HepG2 (cell line): Measurements from ENCODE around the gene SLC36A3. TPM values are rescaled to one million over a fixed set of nuclear protein-coding genes. Genes with fewer than 3 reads are reported as not detected.

Experiments used
- ATAC-seq: fragments of 200-7000 bp; cut with Tn5 transposase; 3 replicates; pipeline ENCODE4 v1.9.1; 2020; ENCODE audit warnings: mild to moderate bottlenecking, moderate library complexity
- BruUV-seq: library from RNA; stranded (reverse); fragments of 400-500 nt; replicated peaks from 2 replicates; lab custom pipeline; 2021; lab: Mats Ljungman, UMichigan
- CTCF ChIA-PET: fragments of 300-600 bp; formaldehyde crosslinking; extraction: SDS; loops from one replicate; lab custom pipeline; 2021; ENCODE audit warnings: low total read pairs, inconsistent platforms, low intra/inter-chr PET ratio; lab: Yijun Ruan, JAX
- POLR2A ChIA-PET: fragments of 350-600 bp; sonication (Branson Sonifier 250); formaldehyde crosslinking; loops from one replicate; lab custom pipeline; 2020; ENCODE audit warnings: antibody characterized with exemption, inconsistent platforms; lab: Yijun Ruan, JAX
- DNase-seq: peaks from one replicate; pipeline ENCODE4 v3.0.0-alpha.2; 2015; ENCODE audit warnings: low spot score
- FAIRE-seq: peaks from 3 replicates; lab custom pipeline; 2011; peaks lifted over from hg19 to GRCh38; lab: Jason Lieb, UNC
- H2AFZ ChIP-seq: one replicate; pipeline ENCODE4 v1.6.1; 2011; ENCODE audit warnings: low read length, inconsistent platforms
- H3K27ac ChIP-seq: fragments of 300-600 bp; 3 replicates; pipeline ENCODE4 v1.8.0; 2011; ENCODE audit warnings: mixed run types, mild to moderate bottlenecking, mixed read lengths, low read length, inconsistent platforms; ENCODE audit not compliant: insufficient read depth; ENCODE audit errors: extremely low read length
- H3K27me3 ChIP-seq, 2 experiments: fragments of 200-600 bp in 1 of 2; 2 replicates in 1 of 2; 3 replicates in 1 of 2; pipeline versions ENCODE4 v1.6.0 to v1.8.0; 2011; ENCODE audit warnings: low read length in 2 of 2, mild to moderate bottlenecking in 2 of 2, moderate library complexity in 2 of 2, inconsistent platforms in 1 of 2; ENCODE audit not compliant: insufficient read depth in 2 of 2, control insufficient read depth in 1 of 2
- H3K36me3 ChIP-seq, 2 experiments: fragments of 200-600 bp in 1 of 2; replicated peaks in 1 of 2; 2 replicates in 1 of 2; 3 replicates in 1 of 2; pipeline versions ENCODE4 v1.5.1 to v1.8.0; 2011; ENCODE audit warnings: low read length in 2 of 2, inconsistent platforms in 1 of 2; ENCODE audit not compliant: insufficient read depth in 2 of 2, control insufficient read depth in 1 of 2
- H3K4me1 ChIP-seq: 2 replicates; pipeline ENCODE4 v1.5.1; 2012; ENCODE audit warnings: low read length, inconsistent platforms; ENCODE audit not compliant: insufficient read depth
- H3K4me2 ChIP-seq: 2 replicates; pipeline ENCODE4 v1.6.0; 2011; ENCODE audit warnings: low read depth, low read length, inconsistent platforms
- H3K4me3 ChIP-seq, 3 experiments: fragments of 200-600 bp in 1 of 3; sonication (generic), shearing (Covaris generic) in 1 of 3; replicated peaks in 1 of 3; 2 replicates each; pipeline ENCODE4 v1.5.1; 2011 to 2016; ENCODE audit warnings: low read length in 3 of 3, inconsistent platforms in 2 of 3, low read depth in 2 of 3, mild to moderate bottlenecking in 2 of 3, control low read depth in 1 of 3, mixed read lengths in 1 of 3; ENCODE audit not compliant: insufficient read depth in 1 of 3
- H3K79me2 ChIP-seq: one replicate; pipeline ENCODE4 v1.6.1; 2011; ENCODE audit warnings: low read length, inconsistent platforms; ENCODE audit not compliant: insufficient read depth
- H3K9ac ChIP-seq: 2 replicates; pipeline ENCODE4 v1.6.0; 2011; ENCODE audit warnings: mild to moderate bottlenecking, low read depth, low read length, inconsistent platforms; ENCODE audit not compliant: insufficient read depth
- H3K9me3 ChIP-seq: 2 replicates; pipeline ENCODE4 v1.5.1; 2012; ENCODE audit warnings: mild to moderate bottlenecking, low read length
- H4K20me1 ChIP-seq: 2 replicates; pipeline ENCODE4 v1.6.0; 2011; ENCODE audit warnings: inconsistent platforms, mild to moderate bottlenecking, low read length, moderate library complexity; ENCODE audit not compliant: insufficient read depth
- ARNTL ChIP-seq: sonication (generic); formaldehyde crosslinking; IDR thresholded peaks from 2 replicates; pipeline ENCODE4 v1.4.0; 2020; ENCODE audit warnings: mild to moderate bottlenecking, missing genetic modification reagents
- EHMT2 ChIP-seq: fragments of 200-600 bp; sonication (generic); IDR thresholded peaks from 2 replicates; pipeline ENCODE4 v1.7.0; 2017; ENCODE audit warnings: antibody characterized with exemption, low read depth, low read length, borderline replicate concordance
- GFI1 ChIP-seq: sonication (generic); formaldehyde crosslinking; IDR thresholded peaks from 2 replicates; pipeline ENCODE4 v1.5.0; 2020; ENCODE audit warnings: missing genetic modification reagents, mild to moderate bottlenecking, borderline replicate concordance
- SRSF4 ChIP-seq: fragments of 200-400 bp; formaldehyde crosslinking; IDR thresholded peaks from one replicate; pipeline ENCODE4 v1.6.1; 2018; ENCODE audit warnings: mild to moderate bottlenecking, low read depth, low read length, moderate library complexity; ENCODE audit not compliant: poor library complexity, severe bottlenecking
- ZBTB42 ChIP-seq: sonication (generic); formaldehyde crosslinking; IDR thresholded peaks from 2 replicates; pipeline ENCODE4 v1.5.0; 2020; ENCODE audit warnings: mild to moderate bottlenecking, missing genetic modification reagents
- ZNF256 ChIP-seq: sonication (generic); formaldehyde crosslinking; conservative IDR thresholded peaks from 2 replicates; pipeline ENCODE4 v1.4.0; 2020; ENCODE audit warnings: missing genetic modification reagents
- WGBS: methylation state at CpG from one replicate; pipeline ENCODE4 v1.1.6; 2017; ENCODE audit warnings: low lambda C conversion rate; 5-methylcytosine and 5-hydroxymethylcytosine counted together
- in situ Hi-C: cut with HindIII; loops from 2 replicates; pipeline ENCODE4 v1.10.0; 2017; ENCODE audit warnings: low pct_unique_long_range_greater_than_20kb; ENCODE audit not compliant: extremely low pct_ligation_motif_present
- intact Hi-C: fragments of 100-400 bp; cut with micrococcal nuclease; formaldehyde crosslinking; loops from one replicate; pipeline ENCODE4 v1.10.0; 2022; ENCODE audit not compliant: unreplicated experiment
- polyA plus RNA-seq, 8 experiments: library from polyadenylated mRNA; depleted of rRNA in 3 of 8; stranded (reverse) in 7 of 8; unstranded in 1 of 8; fragments of >200 nt; fragmentation: Illumina TruSeq in 4 of 8; extraction: Trizol in 4 of 8; gene quantifications; 2 replicates each; pipeline versions ENCODE4 v1.2.1 to v1.2.3, GENCODE V29; 2011 to 2016; ENCODE audit warnings: low read depth in 4 of 8, missing spikeins in 1 of 8, mixed read lengths in 1 of 8; ENCODE audit not compliant: insufficient read depth in 1 of 8
- total RNA-seq, 5 experiments: library from RNA; depleted of rRNA; stranded (reverse); fragments of >200 nt; fragmentation: Illumina TruSeq; extraction: Trizol; gene quantifications; 2 replicates each; pipeline ENCODE4 v1.2.3, GENCODE V29; 2016; ENCODE audit warnings: low read depth in 1 of 5
- TF ChIP-seq, protein P1 (sequence below): sonication (generic); IDR thresholded peaks from 2 replicates; pipeline ENCODE4 v1.6.1; 2016; ENCODE audit warnings: low read depth, borderline replicate concordance
- TF ChIP-seq, protein P2 (sequence below): sonication (generic); formaldehyde crosslinking; IDR thresholded peaks from 2 replicates; pipeline ENCODE4 v1.8.1; 2023; ENCODE audit warnings: mild to moderate bottlenecking, missing genetic modification reagents, borderline replicate concordance
- TF ChIP-seq, protein P3 (sequence below): sonication (generic); formaldehyde crosslinking; IDR thresholded peaks from 2 replicates; pipeline ENCODE4 v1.5.1; 2020; ENCODE audit warnings: mild to moderate bottlenecking, moderate library complexity, missing genetic modification reagents
- TF ChIP-seq, protein P4 (sequence below): sonication (generic); formaldehyde crosslinking; IDR thresholded peaks from 2 replicates; pipeline ENCODE4 v1.5.0; 2020; ENCODE audit warnings: mild to moderate bottlenecking, missing genetic modification reagents, moderate library complexity
- TF ChIP-seq, protein P5 (sequence below): sonication (generic); formaldehyde crosslinking; IDR thresholded peaks from 2 replicates; pipeline ENCODE4 v1.9.0; 2021; ENCODE audit warnings: missing genetic modification reagents, borderline replicate concordance
- TF ChIP-seq, protein P6 (sequence below): sonication (generic); formaldehyde crosslinking; IDR thresholded peaks from 2 replicates; pipeline ENCODE4 v1.8.1; 2023; ENCODE audit warnings: mild to moderate bottlenecking, missing genetic modification reagents

SLC36A3 gene
- total and polyA plus RNA-seq, 2 of the 13 experiments (the other 11 are each of a cell fraction or from before 2014, with no cell fraction given) = not detected

DNA sequence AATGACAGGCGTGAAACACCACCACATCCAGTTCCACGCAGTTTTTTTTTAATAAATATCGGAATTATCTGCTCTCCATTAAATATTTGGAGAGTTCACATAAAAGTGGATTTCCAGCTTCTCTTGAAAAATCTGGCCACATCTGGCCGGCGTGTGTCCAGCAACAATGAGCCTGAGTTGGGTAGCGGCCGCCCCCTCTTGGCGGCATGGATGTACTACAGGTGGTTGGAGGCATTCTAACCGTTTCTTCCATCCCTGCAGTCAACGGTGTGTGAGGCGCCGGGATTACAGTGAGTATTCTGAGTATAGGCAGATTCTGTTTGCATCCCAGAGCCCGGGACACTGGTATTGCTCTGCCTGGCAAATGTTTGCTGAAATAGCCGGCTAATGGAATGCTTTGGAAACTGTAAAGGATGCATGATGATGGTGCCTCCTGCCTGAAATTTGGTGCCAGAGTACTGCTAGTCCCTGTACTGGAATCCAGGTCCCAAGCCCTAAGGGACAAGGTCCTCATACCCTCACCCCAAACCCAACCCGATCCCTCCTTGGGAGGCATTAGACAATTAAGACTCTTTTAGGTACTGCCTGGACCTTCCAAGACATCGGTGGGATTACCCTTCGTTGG is 64.2 kb downstream of the SLC36A3 start:
- Histone ChIP-seq H3K4me2 (peak overlapping the region; percentile 79), H3K27ac (no peak overlapping the region), H3K36me3 (no peaks in the 10 kb centered on the region), H4K20me1 (no peaks in the 10 kb centered on the region), H3K9ac (no peak overlapping the region), H2AFZ (no peak overlapping the region), H3K9me3 (no peaks in the 10 kb centered on the region), H3K27me3 (peaks cover 2 to 14% of the 10 kb centered on the region in 2 experiments; a peak in 2 of 5 replicates), H3K4me1 (peaks cover 47% of the 10 kb centered on the region), H3K79me2 (no peaks in the 10 kb centered on the region), H3K4me3 (peak overlapping the region; percentile 35 to 68 (median 37); a peak in 5 of 6 replicates)
- no TSS peak for BruUV-seq
- POLR2A ChIA-PET = interaction anchor here (1.1 to 1.8 kb wide), 4 partner anchors 12 to 113 kb away, joined by 4 to 8 read pairs (median 6); partner anchors contain the start of genes CCDC69 and GM2A
- WGBS = 15% methylated on average over 17 of the region's 17 CpGs
- in situ Hi-C loops (loop anchor here (10.0 kb wide), 1 partner anchor 115 kb away; no protein-coding TSS in a partner anchor), intact Hi-C loops (loop anchor here (1.0 kb wide), 2 partner anchors 75 to 113 kb away; no protein-coding TSS in a partner anchor)
- CTCF ChIA-PET = interaction anchor here (1.2 to 2.0 kb wide), 2 partner anchors 75 to 113 kb away, joined by 6 to 19 read pairs; no protein-coding TSS in a partner anchor
- FAIRE-seq = peak; percentile 60
- peak; percentile 63 for DNase-seq
- ATAC-seq = peak; percentile 69
- TF ChIP-seq, protein P1, sequence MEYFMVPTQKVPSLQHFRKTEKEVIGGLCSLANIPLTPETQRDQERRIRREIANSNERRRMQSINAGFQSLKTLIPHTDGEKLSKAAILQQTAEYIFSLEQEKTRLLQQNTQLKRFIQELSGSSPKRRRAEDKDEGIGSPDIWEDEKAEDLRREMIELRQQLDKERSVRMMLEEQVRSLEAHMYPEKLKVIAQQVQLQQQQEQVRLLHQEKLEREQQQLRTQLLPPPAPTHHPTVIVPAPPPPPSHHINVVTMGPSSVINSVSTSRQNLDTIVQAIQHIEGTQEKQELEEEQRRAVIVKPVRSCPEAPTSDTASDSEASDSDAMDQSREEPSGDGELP = peak; percentile 37; the same call in 1 of the 2 replicates
- TF ChIP-seq, protein P2, sequence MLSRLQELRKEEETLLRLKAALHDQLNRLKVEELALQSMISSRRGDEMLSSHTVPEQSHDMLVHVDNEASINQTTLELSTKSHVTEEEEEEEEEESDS = no peak
- TF ChIP-seq, protein P3, sequence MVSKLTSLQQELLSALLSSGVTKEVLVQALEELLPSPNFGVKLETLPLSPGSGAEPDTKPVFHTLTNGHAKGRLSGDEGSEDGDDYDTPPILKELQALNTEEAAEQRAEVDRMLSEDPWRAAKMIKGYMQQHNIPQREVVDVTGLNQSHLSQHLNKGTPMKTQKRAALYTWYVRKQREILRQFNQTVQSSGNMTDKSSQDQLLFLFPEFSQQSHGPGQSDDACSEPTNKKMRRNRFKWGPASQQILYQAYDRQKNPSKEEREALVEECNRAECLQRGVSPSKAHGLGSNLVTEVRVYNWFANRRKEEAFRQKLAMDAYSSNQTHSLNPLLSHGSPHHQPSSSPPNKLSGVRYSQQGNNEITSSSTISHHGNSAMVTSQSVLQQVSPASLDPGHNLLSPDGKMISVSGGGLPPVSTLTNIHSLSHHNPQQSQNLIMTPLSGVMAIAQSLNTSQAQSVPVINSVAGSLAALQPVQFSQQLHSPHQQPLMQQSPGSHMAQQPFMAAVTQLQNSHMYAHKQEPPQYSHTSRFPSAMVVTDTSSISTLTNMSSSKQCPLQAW = 0 out of 2 replicates have a peak, but pooled peaks have one; percentile 42
- TF ChIP-seq, protein P4, sequence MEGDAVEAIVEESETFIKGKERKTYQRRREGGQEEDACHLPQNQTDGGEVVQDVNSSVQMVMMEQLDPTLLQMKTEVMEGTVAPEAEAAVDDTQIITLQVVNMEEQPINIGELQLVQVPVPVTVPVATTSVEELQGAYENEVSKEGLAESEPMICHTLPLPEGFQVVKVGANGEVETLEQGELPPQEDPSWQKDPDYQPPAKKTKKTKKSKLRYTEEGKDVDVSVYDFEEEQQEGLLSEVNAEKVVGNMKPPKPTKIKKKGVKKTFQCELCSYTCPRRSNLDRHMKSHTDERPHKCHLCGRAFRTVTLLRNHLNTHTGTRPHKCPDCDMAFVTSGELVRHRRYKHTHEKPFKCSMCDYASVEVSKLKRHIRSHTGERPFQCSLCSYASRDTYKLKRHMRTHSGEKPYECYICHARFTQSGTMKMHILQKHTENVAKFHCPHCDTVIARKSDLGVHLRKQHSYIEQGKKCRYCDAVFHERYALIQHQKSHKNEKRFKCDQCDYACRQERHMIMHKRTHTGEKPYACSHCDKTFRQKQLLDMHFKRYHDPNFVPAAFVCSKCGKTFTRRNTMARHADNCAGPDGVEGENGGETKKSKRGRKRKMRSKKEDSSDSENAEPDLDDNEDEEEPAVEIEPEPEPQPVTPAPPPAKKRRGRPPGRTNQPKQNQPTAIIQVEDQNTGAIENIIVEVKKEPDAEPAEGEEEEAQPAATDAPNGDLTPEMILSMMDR (CRISPR knock-in tag) = peak; percentile 88
- TF ChIP-seq ZBTB42 (CRISPR knock-in tag) (peak; percentile 58; the same call in 1 of the 2 replicates), ZNF256 (CRISPR knock-in tag) (no peak), GFI1 (CRISPR knock-in tag) (0 out of 2 replicates have a peak, but pooled peaks have one; percentile 32), ARNTL (no peak), SRSF4 (no peak), EHMT2 (no peak)
- TF ChIP-seq, protein P5, sequence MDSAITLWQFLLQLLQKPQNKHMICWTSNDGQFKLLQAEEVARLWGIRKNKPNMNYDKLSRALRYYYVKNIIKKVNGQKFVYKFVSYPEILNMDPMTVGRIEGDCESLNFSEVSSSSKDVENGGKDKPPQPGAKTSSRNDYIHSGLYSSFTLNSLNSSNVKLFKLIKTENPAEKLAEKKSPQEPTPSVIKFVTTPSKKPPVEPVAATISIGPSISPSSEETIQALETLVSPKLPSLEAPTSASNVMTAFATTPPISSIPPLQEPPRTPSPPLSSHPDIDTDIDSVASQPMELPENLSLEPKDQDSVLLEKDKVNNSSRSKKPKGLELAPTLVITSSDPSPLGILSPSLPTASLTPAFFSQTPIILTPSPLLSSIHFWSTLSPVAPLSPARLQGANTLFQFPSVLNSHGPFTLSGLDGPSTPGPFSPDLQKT = no peak
- TF ChIP-seq, protein P6, sequence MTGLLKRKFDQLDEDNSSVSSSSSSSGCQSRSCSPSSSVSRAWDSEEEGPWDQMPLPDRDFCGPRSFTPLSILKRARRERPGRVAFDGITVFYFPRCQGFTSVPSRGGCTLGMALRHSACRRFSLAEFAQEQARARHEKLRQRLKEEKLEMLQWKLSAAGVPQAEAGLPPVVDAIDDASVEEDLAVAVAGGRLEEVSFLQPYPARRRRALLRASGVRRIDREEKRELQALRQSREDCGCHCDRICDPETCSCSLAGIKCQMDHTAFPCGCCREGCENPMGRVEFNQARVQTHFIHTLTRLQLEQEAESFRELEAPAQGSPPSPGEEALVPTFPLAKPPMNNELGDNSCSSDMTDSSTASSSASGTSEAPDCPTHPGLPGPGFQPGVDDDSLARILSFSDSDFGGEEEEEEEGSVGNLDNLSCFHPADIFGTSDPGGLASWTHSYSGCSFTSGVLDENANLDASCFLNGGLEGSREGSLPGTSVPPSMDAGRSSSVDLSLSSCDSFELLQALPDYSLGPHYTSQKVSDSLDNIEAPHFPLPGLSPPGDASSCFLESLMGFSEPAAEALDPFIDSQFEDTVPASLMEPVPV = no peak
